Smooth muscle cell (in vitro differentiated cells): ENCODE measurements around the gene KRT4. TPM values are rescaled to one million over a fixed set of nuclear protein-coding genes. Genes with fewer than 3 reads are reported as not detected.

ENCODE experiments used
- DNase-seq: peaks from one replicate; lab custom pipeline; 2025; ENCODE audit not compliant: unreplicated experiment; lab: John Stamatoyannopoulos, UW
- H2AFZ ChIP-seq: fragments of 200-600 bp; sonication (generic); 2 replicates; pipeline ENCODE4 v1.6.0; 2016; ENCODE audit warnings: antibody characterized with exemption, low read depth, mild to moderate bottlenecking
- H3F3A ChIP-seq: fragments of 200-600 bp; sonication (generic); 2 replicates; pipeline ENCODE4 v1.6.0; 2017; ENCODE audit warnings: antibody characterized with exemption, low read depth
- H3K27ac ChIP-seq: fragments of 200-600 bp; sonication (generic); 2 replicates; pipeline ENCODE4 v1.5.1; 2016; ENCODE audit warnings: low read depth, mild to moderate bottlenecking
- H3K27me3 ChIP-seq: fragments of 200-600 bp; sonication (generic); 2 replicates; pipeline ENCODE4 v1.6.1; 2016; ENCODE audit warnings: low read depth, mild to moderate bottlenecking
- H3K36me3 ChIP-seq: fragments of 200-600 bp; sonication (generic); 2 replicates; pipeline ENCODE4 v1.5.1; 2016; ENCODE audit warnings: low read depth
- H3K4me1 ChIP-seq: fragments of 200-600 bp; sonication (generic); 2 replicates; pipeline ENCODE4 v1.5.1; 2016; ENCODE audit warnings: low read depth
- H3K4me2 ChIP-seq: fragments of 200-600 bp; sonication (generic); 2 replicates; pipeline ENCODE4 v1.6.0; 2016; ENCODE audit warnings: mild to moderate bottlenecking
- H3K4me3 ChIP-seq: fragments of 200-600 bp; sonication (generic); 2 replicates; pipeline ENCODE4 v1.5.1; 2016; ENCODE audit warnings: mild to moderate bottlenecking
- H3K79me2 ChIP-seq: fragments of 200-600 bp; sonication (generic); 2 replicates; pipeline ENCODE4 v1.6.0; 2016; ENCODE audit warnings: low read depth, mild to moderate bottlenecking
- H3K9ac ChIP-seq: fragments of 200-600 bp; sonication (generic); 2 replicates; pipeline ENCODE4 v1.6.0; 2016; ENCODE audit warnings: low read depth
- H3K9me3 ChIP-seq: fragments of 200-600 bp; sonication (generic); replicated peaks from 2 replicates; pipeline ENCODE4 v1.5.1; 2016; ENCODE audit warnings: low read depth
- H4K20me1 ChIP-seq: fragments of 200-600 bp; sonication (generic); 2 replicates; pipeline ENCODE4 v1.6.0; 2016; ENCODE audit warnings: low read depth
- WGBS: methylation state at CpG from one replicate; pipeline ENCODE4 v1.1.7; 2016; ENCODE audit warnings: low lambda C conversion rate; 5-methylcytosine and 5-hydroxymethylcytosine counted together
- polyA plus RNA-seq: library from polyadenylated mRNA; unstranded; fragments of >200 nt; fragmentation: Nextera tagmentation; extraction: Ambion mirVana; gene quantifications from 2 replicates; pipeline ENCODE4 v1.2.1, GENCODE V29; 2016
- small RNA-seq: library from RNA; depleted of rRNA; stranded (forward); fragments of <200 nt; gene quantifications from one replicate; pipeline ENCODE3, GENCODE V24; 2014
- total RNA-seq: library from RNA; depleted of rRNA; stranded (reverse); fragments of >200 nt; gene quantifications from 2 replicates; pipeline ENCODE4 v1.2.3, GENCODE V29; 2014
- TF ChIP-seq, protein P1 (sequence below): fragments of 200-600 bp; sonication (generic); IDR thresholded peaks from 2 replicates; pipeline ENCODE4 v1.5.1; 2017; ENCODE audit warnings: borderline replicate concordance, mild to moderate bottlenecking, antibody characterized with exemption; ENCODE audit not compliant: insufficient read depth, poor library complexity, severe bottlenecking

Gene KRT4
- total and polyA plus RNA-seq, 2 experiments from 2014 or later = not detected

GRCh38 chr12:52759695-52760094 lies 54.2 kb downstream of the KRT4 start:
- H2AFZ ChIP-seq = no peak overlapping the region
- H3K9ac ChIP-seq = no peak overlapping the region
- H3K27me3 ChIP-seq = peaks cover 9% of the 10 kb centered on the region
- no peaks in the 10 kb centered on the region for H3K9me3 ChIP-seq
- H3K36me3 ChIP-seq = no peaks in the 10 kb centered on the region
- no peaks in the 10 kb centered on the region for H3K79me2 ChIP-seq
- TF ChIP-seq, protein P1, sequence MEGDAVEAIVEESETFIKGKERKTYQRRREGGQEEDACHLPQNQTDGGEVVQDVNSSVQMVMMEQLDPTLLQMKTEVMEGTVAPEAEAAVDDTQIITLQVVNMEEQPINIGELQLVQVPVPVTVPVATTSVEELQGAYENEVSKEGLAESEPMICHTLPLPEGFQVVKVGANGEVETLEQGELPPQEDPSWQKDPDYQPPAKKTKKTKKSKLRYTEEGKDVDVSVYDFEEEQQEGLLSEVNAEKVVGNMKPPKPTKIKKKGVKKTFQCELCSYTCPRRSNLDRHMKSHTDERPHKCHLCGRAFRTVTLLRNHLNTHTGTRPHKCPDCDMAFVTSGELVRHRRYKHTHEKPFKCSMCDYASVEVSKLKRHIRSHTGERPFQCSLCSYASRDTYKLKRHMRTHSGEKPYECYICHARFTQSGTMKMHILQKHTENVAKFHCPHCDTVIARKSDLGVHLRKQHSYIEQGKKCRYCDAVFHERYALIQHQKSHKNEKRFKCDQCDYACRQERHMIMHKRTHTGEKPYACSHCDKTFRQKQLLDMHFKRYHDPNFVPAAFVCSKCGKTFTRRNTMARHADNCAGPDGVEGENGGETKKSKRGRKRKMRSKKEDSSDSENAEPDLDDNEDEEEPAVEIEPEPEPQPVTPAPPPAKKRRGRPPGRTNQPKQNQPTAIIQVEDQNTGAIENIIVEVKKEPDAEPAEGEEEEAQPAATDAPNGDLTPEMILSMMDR = no peak
- H3K27ac ChIP-seq = no peak overlapping the region
- no peaks in the 10 kb centered on the region for H4K20me1 ChIP-seq
- no peak overlapping the region for H3K4me3 ChIP-seq
- no peak overlapping the region for H3K4me2 ChIP-seq
- 68% methylated on average over 2 of the region's 2 CpGs for WGBS
- no peaks in the 10 kb centered on the region for H3K4me1 ChIP-seq
- no peaks in the 10 kb centered on the region for H3F3A ChIP-seq
- DNase-seq = no peak

GRCh38 chr12:52759218-52759617 lies 54.7 kb downstream of the KRT4 start:
- no peak overlapping the region for H3K4me2 ChIP-seq
- no peaks in the 10 kb centered on the region for H3K9me3 ChIP-seq
- 36% methylated on average over 2 of the region's 2 CpGs for WGBS
- no peak overlapping the region for H3K27ac ChIP-seq
- TF ChIP-seq, protein P1 = no peak
- H3K36me3 ChIP-seq = no peaks in the 10 kb centered on the region
- DNase-seq = no peak
- H3K79me2 ChIP-seq = no peaks in the 10 kb centered on the region
- no peaks in the 10 kb centered on the region for H4K20me1 ChIP-seq
- no peak overlapping the region for H3K4me3 ChIP-seq
- H3K27me3 ChIP-seq = peaks cover 9% of the 10 kb centered on the region
- no peak overlapping the region for H3K9ac ChIP-seq
- H3K4me1 ChIP-seq = no peaks in the 10 kb centered on the region
- no peaks in the 10 kb centered on the region for H3F3A ChIP-seq
- no peak overlapping the region for H2AFZ ChIP-seq

DNA sequence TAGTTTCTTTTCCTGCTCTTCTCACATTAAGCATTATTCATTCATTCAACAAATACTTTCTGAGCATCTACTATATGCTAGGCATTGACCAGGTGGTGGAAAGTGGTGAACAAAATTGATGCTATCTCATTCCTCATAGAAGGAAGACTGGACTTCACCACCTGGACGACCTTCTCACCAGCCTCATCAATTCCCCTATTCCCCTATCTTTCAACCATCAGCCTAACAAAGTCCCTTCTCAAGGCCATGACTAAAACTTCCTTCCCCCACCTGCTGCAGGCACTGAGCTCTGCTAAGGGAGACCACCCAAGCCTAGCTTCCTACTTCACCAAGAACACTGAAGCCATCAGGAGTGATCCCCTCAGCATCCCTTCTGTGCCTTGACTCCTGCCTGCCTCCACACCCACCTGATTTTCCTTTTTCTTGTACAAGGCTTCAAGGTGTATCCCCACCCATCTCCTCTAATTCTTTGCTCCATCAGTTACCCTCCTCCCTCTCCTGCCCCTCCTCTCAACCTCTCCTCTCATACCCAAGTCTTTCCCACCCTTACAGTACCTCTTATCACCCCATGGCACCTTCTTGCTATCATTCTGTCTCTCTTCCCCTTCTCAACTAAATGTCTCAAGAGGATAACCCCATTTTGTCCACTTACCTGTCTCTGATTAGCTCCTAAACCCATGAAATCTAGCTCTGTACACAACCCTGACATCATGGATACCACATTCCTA lies 56.3 kb downstream of the KRT4 start:
- H3K36me3 ChIP-seq = no peaks in the 10 kb centered on the region
- H3K4me1 ChIP-seq = no peaks in the 10 kb centered on the region
- no peaks in the 10 kb centered on the region for H3K9me3 ChIP-seq
- H3K9ac ChIP-seq = no peak overlapping the region
- H3K27ac ChIP-seq = no peak overlapping the region
- no peaks in the 10 kb centered on the region for H4K20me1 ChIP-seq
- H3K4me2 ChIP-seq = no peak overlapping the region
- H3F3A ChIP-seq = no peaks in the 10 kb centered on the region
- peaks cover 9% of the 10 kb centered on the region for H3K27me3 ChIP-seq
- TF ChIP-seq, protein P1 = no peak
- no peak overlapping the region for H3K4me3 ChIP-seq
- no peak for DNase-seq
- WGBS = 39% methylated on average over 1 of the region's 1 CpG
- no peaks in the 10 kb centered on the region for H3K79me2 ChIP-seq
- no peak overlapping the region for H2AFZ ChIP-seq

Small RNAs within 50 kb of the gene (small RNA-seq; reads per million reads assigned to genes)
- gene AC107016.2 = not detected

Other genes with a start within 250 kb of the KRT4 start
- 0.22 TPM in 1 of 2 replicates, not detected in the other for gene KRT74, start 240.3 kb downstream of the KRT4 start, total RNA-seq
- gene KRT74, start 240.3 kb downstream of the KRT4 start, polyA plus RNA-seq = not detected in 2 replicates
- gene KRT72, start 212.7 kb downstream of the KRT4 start, total RNA-seq = not detected in 2 replicates
- gene KRT72, start 212.7 kb downstream of the KRT4 start, polyA plus RNA-seq = not detected in 2 replicates
- gene KRT73, start 195.6 kb downstream of the KRT4 start, total RNA-seq = not detected in 2 replicates
- gene KRT73, start 195.6 kb downstream of the KRT4 start, polyA plus RNA-seq = not detected in 2 replicates
- not detected in 2 replicates for gene KRT2, start 161.9 kb downstream of the KRT4 start, total RNA-seq
- gene KRT2, start 161.9 kb downstream of the KRT4 start, polyA plus RNA-seq = not detected in 2 replicates
- 11.1 and 13.5 TPM in 2 replicates for gene KRT1, start 133.7 kb downstream of the KRT4 start, total RNA-seq
- gene KRT1, start 133.7 kb downstream of the KRT4 start, polyA plus RNA-seq = 3.1 and 5.6 TPM in 2 replicates
- 3.8 TPM in 1 of 2 replicates, not detected in the other for gene KRT77, start 110.6 kb downstream of the KRT4 start, total RNA-seq
- not detected in 2 replicates for gene KRT77, start 110.6 kb downstream of the KRT4 start, polyA plus RNA-seq
- not detected in 2 replicates for gene KRT76, start 36.8 kb downstream of the KRT4 start, total RNA-seq
- gene KRT76, start 36.8 kb downstream of the KRT4 start, polyA plus RNA-seq = not detected in 2 replicates
- gene KRT3, start 18.0 kb downstream of the KRT4 start, total RNA-seq = not detected in 2 replicates
- not detected in 2 replicates for gene KRT3, start 18.0 kb downstream of the KRT4 start, polyA plus RNA-seq
- gene KRT79, start 20.2 kb upstream of the KRT4 start, total RNA-seq = 0.85 and 3.4 TPM in 2 replicates
- gene KRT79, start 20.2 kb upstream of the KRT4 start, polyA plus RNA-seq = 4.1 and 5.5 TPM in 2 replicates
- gene KRT78, start 34.9 kb upstream of the KRT4 start, total RNA-seq = 1.2 and 2.7 TPM in 2 replicates
- 1.6 TPM in 1 of 2 replicates, not detected in the other for gene KRT78, start 34.9 kb upstream of the KRT4 start, polyA plus RNA-seq
- 694 and 929 TPM in 2 replicates for gene KRT8, start 91.0 kb upstream of the KRT4 start, total RNA-seq
- 1,025 and 2,331 TPM in 2 replicates for gene KRT8, start 91.0 kb upstream of the KRT4 start, polyA plus RNA-seq
- gene KRT18, start 135.0 kb upstream of the KRT4 start, total RNA-seq = 477 and 663 TPM in 2 replicates
- gene KRT18, start 135.0 kb upstream of the KRT4 start, polyA plus RNA-seq = 894 and 2,163 TPM in 2 replicates
- gene EIF4B, start 192.3 kb upstream of the KRT4 start, total RNA-seq = 241 and 299 TPM in 2 replicates
- gene EIF4B, start 192.3 kb upstream of the KRT4 start, polyA plus RNA-seq = 39.9 and 47.7 TPM in 2 replicates
- gene TNS2, start 235.9 kb upstream of the KRT4 start, total RNA-seq = 9.3 and 11.4 TPM in 2 replicates
- gene TNS2, start 235.9 kb upstream of the KRT4 start, polyA plus RNA-seq = 17.4 TPM in 2 replicates